NCI-H1048 (cell line): Measurements from ENCODE around the gene KCNB1.

Experiments used
- DNase-seq: peaks from one replicate; lab custom pipeline; 2025; lab: John Stamatoyannopoulos, UW

KCNB1 gene

DNA sequence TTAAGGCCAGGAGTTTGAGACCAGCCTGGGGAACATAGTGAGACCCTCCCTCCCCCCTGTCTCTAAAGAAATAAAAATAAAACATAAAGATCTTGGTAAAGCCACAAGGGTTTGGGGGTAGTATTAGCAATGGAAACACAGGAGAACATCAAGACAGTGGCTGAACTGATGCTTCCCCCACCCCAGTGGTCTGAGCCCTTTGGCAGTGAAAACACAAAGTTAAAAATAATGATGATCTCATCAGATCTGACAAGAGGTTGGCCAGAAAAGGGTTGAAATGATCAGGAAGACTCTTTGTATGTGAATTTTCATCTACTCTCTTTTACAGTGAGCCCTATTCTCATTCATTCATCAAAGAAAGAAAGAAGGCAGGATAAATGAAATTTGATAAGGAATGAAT lies 93.7 kb downstream of the KCNB1 start:
- DNase-seq, result no peak

DNA sequence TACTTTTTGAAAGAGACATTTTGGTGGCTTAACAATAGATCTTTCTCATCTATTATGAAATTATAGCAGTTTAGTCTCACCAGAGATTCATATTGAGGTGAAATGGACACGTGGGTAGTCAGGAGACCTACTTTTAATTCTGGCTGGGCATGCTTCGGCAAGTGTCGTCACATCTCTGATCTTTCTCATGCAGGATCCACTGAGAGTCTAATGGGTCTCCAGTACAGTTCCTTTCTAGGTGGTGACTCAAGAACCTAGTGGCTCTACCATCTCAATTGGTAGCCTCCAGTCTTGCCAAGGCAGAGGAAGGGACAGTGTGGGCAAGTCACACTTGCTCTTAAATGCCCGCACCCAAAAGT lies 94.9 kb downstream of the KCNB1 start:
- no peak for DNase-seq

GRCh38 chr20:49386848-49387580 lies 95.5 kb downstream of the KCNB1 start:
- DNase-seq, result no peak

DNA sequence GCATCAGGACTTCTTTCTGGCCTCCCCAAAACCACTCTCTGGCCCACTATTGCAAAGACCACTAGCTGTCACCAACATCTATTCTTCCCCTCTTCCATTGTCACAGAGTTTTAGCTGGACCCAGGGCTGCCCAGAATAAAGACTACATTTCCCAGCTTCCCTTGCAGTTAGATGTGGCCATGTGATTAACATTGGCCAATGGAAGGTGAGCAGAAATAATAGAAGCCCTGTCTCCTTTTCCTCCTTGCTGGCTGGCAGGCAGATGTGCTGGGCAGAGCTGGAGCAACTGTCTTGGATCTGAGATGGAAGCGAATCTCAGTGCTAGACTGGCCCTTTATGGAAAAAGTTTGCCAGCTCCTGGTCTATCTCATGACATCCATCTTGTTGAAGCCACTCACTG lies 97.0 kb downstream of the KCNB1 start:
- no peak for DNase-seq

DNA sequence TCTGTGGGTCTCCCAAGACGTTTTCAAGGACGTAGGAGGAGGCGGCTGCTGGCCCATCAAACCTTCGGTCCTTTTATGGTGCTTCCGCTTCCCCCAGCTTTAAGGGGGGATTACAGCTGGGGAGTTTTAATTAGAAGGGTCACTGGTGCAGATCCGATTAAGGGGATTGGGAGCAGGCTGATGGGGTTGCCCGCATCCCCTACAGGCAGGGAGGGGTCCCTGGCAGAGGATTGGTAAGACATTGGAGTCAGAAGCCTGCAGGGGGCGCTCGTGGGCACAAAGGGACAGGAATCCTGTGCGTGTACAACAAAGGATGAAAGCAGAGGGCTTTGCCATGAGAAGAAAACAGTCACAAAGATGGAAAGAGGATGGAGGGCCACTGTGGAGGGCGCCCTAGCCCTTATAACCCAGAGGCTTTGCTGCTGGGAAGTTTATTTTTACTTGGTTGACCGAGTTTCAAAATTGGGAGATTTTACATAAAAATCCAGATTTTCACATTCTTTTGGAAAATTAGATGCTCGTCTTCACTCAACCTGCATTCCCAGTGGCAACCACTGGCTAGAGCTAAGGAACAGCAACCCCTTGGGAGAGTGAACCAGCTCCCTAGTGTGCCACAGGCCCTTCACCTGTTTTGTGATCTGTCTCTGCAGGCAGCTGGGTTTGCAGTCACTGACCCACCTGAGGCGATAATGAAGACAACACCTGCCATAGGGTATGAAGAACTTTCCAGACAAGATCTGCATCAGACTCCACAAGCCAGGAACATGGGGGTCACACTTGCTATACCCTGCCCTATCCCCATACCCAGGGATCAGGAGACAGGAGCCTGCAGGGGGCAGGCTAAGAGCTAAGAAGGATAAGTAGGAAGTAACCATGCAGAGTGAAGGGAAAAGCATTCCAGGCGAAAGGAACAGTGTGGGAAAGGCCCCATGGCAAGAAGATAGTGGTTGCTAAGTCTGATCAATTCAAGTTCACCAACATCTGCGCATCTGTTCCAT lies 97.7 kb downstream of the KCNB1 start:
- DNase-seq, result no peak

GRCh38 chr20:49381558-49382493 lies 100.6 kb downstream of the KCNB1 start:
- DNase-seq, result no peak

- DNase-seq, result no peak
Measured at GRCh38 chr20:49380337-49380780, 102.1 kb downstream of the KCNB1 start.

DNA sequence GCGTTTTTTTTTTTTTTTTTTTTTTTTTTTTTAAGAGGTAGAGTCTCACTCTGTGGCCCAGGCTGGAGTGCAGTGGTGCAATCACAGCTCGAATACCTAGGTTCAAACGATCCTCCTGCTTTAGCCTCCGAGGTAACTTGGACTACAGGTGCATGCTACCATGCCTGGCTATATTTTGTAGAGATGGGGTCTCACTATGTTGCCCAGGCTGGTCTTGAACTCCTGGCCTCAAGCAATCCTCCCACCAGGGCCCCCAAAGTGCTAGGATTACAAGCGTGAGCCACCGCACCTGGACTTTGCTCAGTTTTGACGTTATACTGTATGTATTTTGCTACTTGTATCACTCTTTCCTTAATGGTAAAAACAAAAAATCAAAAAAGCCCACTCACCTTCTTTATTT lies 103.1 kb downstream of the KCNB1 start:
- DNase-seq, result no peak

DNA sequence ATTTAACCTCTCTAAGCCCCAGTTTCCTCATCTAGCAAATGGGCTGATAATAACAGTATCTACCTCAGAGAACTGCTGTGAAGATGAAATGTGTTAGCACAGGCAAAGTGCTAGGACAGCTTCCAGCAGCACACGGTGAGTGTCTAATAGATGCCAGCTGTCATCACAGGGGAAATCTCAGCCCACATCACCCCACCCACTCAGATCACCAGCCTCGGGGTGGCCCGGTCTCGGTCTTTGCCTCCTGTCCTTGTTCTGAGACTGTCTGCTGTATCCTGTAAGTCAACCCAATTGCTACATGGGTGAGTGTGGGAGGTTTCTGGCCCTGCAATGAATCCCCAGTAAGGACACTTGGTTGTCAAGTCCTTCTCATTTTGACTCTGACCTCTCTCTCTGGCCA lies 105.1 kb downstream of the KCNB1 start:
- no peak for DNase-seq

- DNase-seq, result no peak
Measured at GRCh38 chr20:49375170-49375569, 107.3 kb downstream of the KCNB1 start.

DNA sequence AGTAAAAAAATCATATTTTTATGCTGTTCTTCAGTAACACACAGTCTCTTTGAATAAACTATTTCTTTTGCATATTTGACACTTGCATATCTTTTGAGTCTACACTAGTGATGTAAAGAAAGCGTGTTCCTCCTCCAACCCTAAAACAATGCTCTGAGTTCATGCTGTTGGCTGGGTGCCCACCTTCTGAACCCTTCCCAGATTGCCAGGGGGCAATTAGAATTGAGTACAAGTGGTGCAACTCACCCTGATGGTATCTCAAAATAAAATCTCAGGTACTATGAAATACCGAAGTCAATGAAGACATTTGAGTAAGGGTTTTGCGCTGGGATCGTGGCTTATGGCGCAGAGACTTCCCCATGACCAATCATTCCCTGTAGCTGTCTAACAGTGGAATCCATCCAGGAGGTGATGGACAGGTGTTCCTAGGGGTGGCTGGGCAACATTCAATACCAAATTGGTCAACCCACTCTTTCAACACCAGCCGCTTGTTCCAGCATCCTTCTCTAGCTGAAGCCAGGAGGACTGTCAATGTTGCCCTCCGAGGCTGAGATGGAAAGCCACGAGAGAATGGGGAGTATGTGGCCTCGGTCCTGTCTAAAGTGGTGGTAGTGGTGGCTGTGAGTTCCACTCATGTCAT lies 110.3 kb downstream of the KCNB1 start:
- no peak for DNase-seq

- no peak for DNase-seq
Measured at GRCh38 chr20:49368596-49368995, 113.9 kb downstream of the KCNB1 start.

DNA sequence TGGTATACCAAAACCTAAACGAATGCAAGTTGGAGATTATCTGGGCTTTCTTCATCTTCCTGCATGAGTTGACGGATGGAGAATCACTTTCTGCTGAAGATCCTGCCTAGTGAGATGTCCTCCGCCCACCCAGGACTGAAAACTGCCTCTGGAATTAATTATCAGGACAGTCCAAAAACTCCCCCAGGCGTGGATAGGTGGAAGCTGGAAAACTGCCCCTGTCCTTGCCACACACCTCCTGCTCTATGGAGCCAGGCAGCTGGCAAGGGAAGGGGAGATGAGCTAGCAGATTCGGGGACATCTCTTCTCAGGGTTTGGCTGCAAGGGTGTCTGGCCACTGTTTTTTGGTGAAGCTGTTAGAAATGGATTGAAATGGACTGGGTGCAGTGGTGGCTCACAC lies 115.4 kb downstream of the KCNB1 start:
- DNase-seq, result no peak

- DNase-seq, result no peak
Measured at GRCh38 chr20:49366687-49367086, 115.8 kb downstream of the KCNB1 start.

GRCh38 chr20:49361862-49362660 lies 120.4 kb downstream of the KCNB1 start:
- DNase-seq, result no peak

DNA sequence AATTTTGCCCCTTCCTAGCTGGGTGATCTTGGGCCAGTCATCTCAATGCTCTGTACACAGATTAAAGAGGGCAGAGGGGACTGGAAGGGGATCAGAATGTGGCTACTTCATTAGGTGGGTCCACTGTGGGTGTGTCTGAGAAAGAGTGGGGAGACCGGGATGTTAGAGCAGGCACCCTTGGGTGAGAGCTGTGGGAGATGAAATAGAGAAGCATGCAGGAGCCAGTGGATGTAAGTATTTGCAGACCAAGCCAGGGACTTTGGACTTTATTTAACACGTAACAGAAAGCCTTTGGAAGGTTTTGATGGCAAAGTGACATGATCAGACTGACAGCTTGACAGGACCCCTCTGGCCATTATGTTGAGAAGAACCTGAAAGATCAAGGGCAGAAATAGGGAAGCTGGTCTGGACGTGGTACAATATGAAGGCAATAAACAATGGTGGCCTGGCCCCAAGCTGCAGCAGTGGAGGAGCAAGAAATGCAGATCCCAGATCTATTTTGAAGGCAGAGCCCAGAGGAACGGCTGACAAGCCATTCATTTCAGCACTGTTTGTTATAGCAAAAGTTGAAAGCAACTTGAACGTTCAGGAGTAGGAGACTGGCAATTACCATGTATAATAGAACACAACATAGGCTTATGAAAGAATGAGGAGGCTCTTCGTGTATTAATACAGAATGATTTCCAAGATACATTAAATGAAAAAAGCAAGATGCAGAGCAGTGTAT lies 122.1 kb downstream of the KCNB1 start:
- DNase-seq, result no peak

DNA sequence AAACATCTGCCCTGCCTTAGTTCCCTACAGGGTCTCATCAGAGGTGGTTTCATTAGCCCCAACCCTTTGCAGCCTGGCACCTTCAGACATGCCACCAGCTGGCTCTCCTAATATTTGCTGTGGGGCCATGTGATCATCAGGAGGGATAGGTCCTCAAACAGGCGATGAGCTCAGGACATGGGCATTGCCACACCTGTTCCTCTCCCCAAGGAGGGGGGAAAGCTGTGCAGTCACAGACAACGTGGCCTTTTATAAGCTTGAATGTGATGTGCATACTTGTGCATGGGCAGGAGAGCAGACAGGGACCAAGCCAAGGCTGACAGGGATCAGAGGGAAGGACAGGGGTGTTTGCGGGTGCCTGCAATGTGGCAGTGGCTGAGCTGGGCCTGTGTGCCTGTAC lies 125.8 kb downstream of the KCNB1 start:
- no peak for DNase-seq

DNA sequence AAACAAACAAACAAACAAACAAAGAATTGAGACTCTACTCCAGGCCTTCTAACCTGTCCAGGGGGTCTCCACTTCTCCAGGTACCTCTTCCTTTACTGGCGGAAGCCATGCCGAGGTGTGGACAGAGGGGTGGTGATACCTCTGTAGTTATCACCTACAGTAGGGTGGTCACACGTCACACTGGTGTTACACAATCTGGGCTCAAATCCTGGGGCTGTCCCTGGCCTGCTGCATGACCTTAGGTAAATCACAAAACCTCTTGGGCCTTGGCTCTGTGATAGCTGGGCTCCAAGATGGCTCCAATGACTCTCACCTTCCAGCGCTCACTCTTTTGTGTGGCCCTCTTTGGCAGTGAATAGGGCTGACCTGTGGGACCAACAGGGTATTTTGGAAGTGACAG lies 127.8 kb downstream of the KCNB1 start:
- no peak for DNase-seq

GRCh38 chr20:49353348-49353747 lies 129.1 kb downstream of the KCNB1 start:
- DNase-seq, result no peak

- no peak for DNase-seq
Measured at GRCh38 chr20:49352751-49353150, 129.7 kb downstream of the KCNB1 start.
